ENCODE results near the gene NOS3.

GRCh38 chr7:150996376-150997074 lies 5.7 kb downstream of the NOS3 start:
- no peak for TF ChIP-seq CTCF (IDR thresholded peaks at IDR 0.05; ENCODE audit: borderline replicate concordance, extremely low read depth, low read length, poor library complexity, severe bottlenecking)
- TF ChIP-seq EZH2 (IDR thresholded peaks at IDR 0.05; ENCODE audit: borderline replicate concordance, low read depth, low read length, severe bottlenecking) = no peak

Data from DND-41 (cell line).